GM23338 (cell line): Measurements from ENCODE around the gene SH3D19. TPM values are rescaled to one million over a fixed set of nuclear protein-coding genes. Genes with fewer than 3 reads are reported as not detected.

Experiments used
- ATAC-seq: fragments of 200-7000 bp; cut with Tn5 transposase; 3 replicates; pipeline ENCODE4 v1.9.1; 2020
- DNase-seq: peaks from one replicate; pipeline ENCODE4 v3.0.0-alpha.2; 2015; ENCODE audit warnings: low spot score
- H2AFZ ChIP-seq: fragments of 200-600 bp; sonication (generic); 2 replicates; pipeline ENCODE4 v1.8.0; 2016; ENCODE audit warnings: antibody characterized with exemption, mild to moderate bottlenecking, moderate library complexity
- H3F3A ChIP-seq: fragments of 200-600 bp; sonication (generic); replicated peaks from 2 replicates; pipeline ENCODE4 v1.8.0; 2017; ENCODE audit warnings: antibody characterized with exemption, mixed run types, low read depth
- H3K27ac ChIP-seq: fragments of 200-600 bp; sonication (generic); 2 replicates; pipeline ENCODE4 v1.6.1; 2016; ENCODE audit warnings: low read depth
- H3K27me3 ChIP-seq: fragments of 200-600 bp; sonication (generic); 2 replicates; pipeline ENCODE4 v1.8.0; 2016; ENCODE audit warnings: mild to moderate bottlenecking, mixed run types, moderate library complexity; ENCODE audit not compliant: insufficient read depth
- H3K36me3 ChIP-seq: fragments of 200-600 bp; sonication (generic); 2 replicates; pipeline ENCODE4 v1.8.0; 2016; ENCODE audit warnings: mild to moderate bottlenecking; ENCODE audit not compliant: insufficient read depth
- H3K4me1 ChIP-seq: fragments of 200-600 bp; sonication (generic); 2 replicates; pipeline ENCODE4 v1.8.0; 2016; ENCODE audit warnings: mild to moderate bottlenecking, moderate library complexity; ENCODE audit not compliant: insufficient read depth
- H3K4me2 ChIP-seq: fragments of 200-600 bp; sonication (generic); 2 replicates; pipeline ENCODE4 v1.7.1; 2017; ENCODE audit warnings: mixed run types
- H3K4me3 ChIP-seq: fragments of 200-600 bp; sonication (generic); 2 replicates; pipeline ENCODE4 v1.6.1; 2016; ENCODE audit warnings: mixed run types
- H3K79me2 ChIP-seq: fragments of 200-600 bp; sonication (generic); replicated peaks from 2 replicates; pipeline ENCODE4 v1.8.0; 2017; ENCODE audit warnings: mild to moderate bottlenecking; ENCODE audit not compliant: insufficient read depth
- H3K9me2 ChIP-seq: fragments of 200-600 bp; sonication (generic); 2 replicates; pipeline ENCODE4 v1.8.0; 2017; ENCODE audit not compliant: insufficient read depth
- H4K20me1 ChIP-seq: fragments of 200-600 bp; sonication (generic); replicated peaks from 2 replicates; pipeline ENCODE4 v1.8.0; 2017; ENCODE audit warnings: mild to moderate bottlenecking; ENCODE audit not compliant: insufficient read depth
- H3K27ac Mint-ChIP-seq: 2 replicates; pipeline ENCODE4 v1.8.0; 2020; ENCODE audit warnings: inconsistent platforms, mild to moderate bottlenecking, moderate library complexity, mixed read lengths
- H3K27me3 Mint-ChIP-seq: 3 replicates; pipeline ENCODE4 v1.8.0; 2022; ENCODE audit warnings: low read depth, mild to moderate bottlenecking, moderate library complexity, mixed read lengths, inconsistent platforms; ENCODE audit not compliant: insufficient read depth, poor library complexity
- H3K36me3 Mint-ChIP-seq: 3 replicates; pipeline ENCODE4 v1.8.0; 2021; ENCODE audit warnings: low read depth, mild to moderate bottlenecking, inconsistent platforms, moderate library complexity, mixed read lengths
- H3K4me1 Mint-ChIP-seq: 3 replicates; pipeline ENCODE4 v1.8.0; 2020; ENCODE audit warnings: mild to moderate bottlenecking, inconsistent platforms, mixed read lengths
- H3K4me3 Mint-ChIP-seq: 3 replicates; pipeline ENCODE4 v1.8.0; 2021; ENCODE audit warnings: moderate library complexity, mild to moderate bottlenecking, inconsistent platforms, mixed read lengths
- H3K9me3 Mint-ChIP-seq: 3 replicates; pipeline ENCODE4 v1.8.0; 2020; ENCODE audit warnings: moderate library complexity, mild to moderate bottlenecking, inconsistent platforms, mixed read lengths
- CREB1 ChIP-seq: fragments of 250-450 bp; sonication (Bioruptor Pico); IDR thresholded peaks from 2 replicates; pipeline ENCODE4 v1.5.0; 2020; ENCODE audit warnings: low read depth, mild to moderate bottlenecking, moderate library complexity
- EZH2 ChIP-seq: fragments of 200-600 bp; sonication (generic); IDR thresholded peaks from one replicate; pipeline ENCODE4 v1.8.0; 2017; ENCODE audit warnings: antibody characterized with exemption, mild to moderate bottlenecking, low read depth; ENCODE audit not compliant: unreplicated experiment
- EZH2phosphoT487 ChIP-seq: fragments of 200-600 bp; sonication (generic); IDR thresholded peaks from one replicate; pipeline ENCODE4 v1.8.1; 2018; ENCODE audit warnings: antibody characterized with exemption; ENCODE audit not compliant: unreplicated experiment
- NANOG ChIP-seq: IDR thresholded peaks from 2 replicates; pipeline ENCODE4 v1.6.1; 2016; ENCODE audit warnings: antibody characterized with exemption, borderline replicate concordance
- STAT1 ChIP-seq: IDR thresholded peaks from one replicate; pipeline ENCODE4 v1.6.1; 2016; ENCODE audit warnings: antibody characterized with exemption; ENCODE audit not compliant: unreplicated experiment
- polyA plus RNA-seq: library from polyadenylated mRNA; unstranded; fragments of >200 nt; fragmentation: Nextera tagmentation; extraction: Ambion mirVana; gene quantifications from 2 replicates; pipeline ENCODE4 v1.2.1, GENCODE V29; 2016
- total RNA-seq: library from RNA; depleted of rRNA; stranded (reverse); fragments of >200 nt; shearing (Covaris generic); gene quantifications from 2 replicates; pipeline ENCODE4 v1.2.3, GENCODE V29; 2014
- TF ChIP-seq, protein P1 (sequence below), 2 experiments: fragments of 200-600 bp in 1 of 2; sonication (generic) in 1 of 2; conservative IDR thresholded peaks; 2 replicates each; pipeline versions ENCODE4 v1.5.1 to v1.6.1; 2016 to 2017; ENCODE audit warnings: antibody characterized with exemption in 2 of 2, low read depth in 2 of 2, mild to moderate bottlenecking in 2 of 2, moderate library complexity in 1 of 2
- TF ChIP-seq, protein P2 (sequence below): IDR thresholded peaks from one replicate; pipeline ENCODE4 v1.6.1; 2018; ENCODE audit warnings: antibody characterized with exemption; ENCODE audit not compliant: unreplicated experiment
- TF ChIP-seq, protein P3 (sequence below): fragments of 250-450 bp; sonication (Bioruptor Pico); IDR thresholded peaks from 2 replicates; pipeline ENCODE4 v1.5.0; 2020; ENCODE audit warnings: mild to moderate bottlenecking, moderate library complexity

The SH3D19 gene
- total and polyA plus RNA-seq, 2 experiments from 2014 or later: 25.3 to 57.4 TPM

DNA sequence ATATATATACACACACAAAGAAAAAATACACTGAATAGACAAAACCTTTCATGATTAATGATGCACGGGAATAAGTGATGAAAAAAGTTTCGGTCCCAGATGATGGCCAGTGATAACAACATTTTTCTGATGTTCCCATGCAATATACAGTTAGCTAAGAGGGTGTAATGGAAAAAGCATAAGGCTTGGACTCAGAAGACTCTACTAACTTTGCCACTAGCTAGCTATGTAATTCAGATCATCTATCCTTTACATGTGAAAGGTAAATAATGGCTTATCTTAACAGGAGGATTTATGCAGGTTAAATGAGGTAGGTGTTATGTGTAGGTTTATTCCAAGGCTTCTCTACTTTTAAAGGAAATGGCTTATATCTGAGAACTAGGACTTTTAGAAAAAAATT, 221.6 kb downstream of the SH3D19 start:
- ATAC-seq (no peak), DNase-seq (no peak)
- 0 out of 2 replicates have a peak overlapping the region, but pooled peaks have one; percentile 56 for H3K27ac Mint-ChIP-seq
- no peak overlapping the region for H3K4me3 ChIP-seq
- H3K27ac ChIP-seq: peak overlapping the region; percentile 90
- H3K4me3 Mint-ChIP-seq: no peak overlapping the region
- no peak overlapping the region for H3K4me2 ChIP-seq
- peaks cover 3% of the 10 kb centered on the region; the same call in 1 of the 3 replicates for H3K9me3 Mint-ChIP-seq
- H3K79me2 ChIP-seq: peaks cover 44% of the 10 kb centered on the region
- peaks cover 46% of the 10 kb centered on the region for H4K20me1 ChIP-seq
- H3K36me3 ChIP-seq: peaks cover 72% of the 10 kb centered on the region
- peaks cover 23% of the 10 kb centered on the region for H3K4me1 ChIP-seq
- H3K27me3 ChIP-seq: no peaks in the 10 kb centered on the region
- peaks cover 15% of the 10 kb centered on the region for H3K4me1 Mint-ChIP-seq
- no peaks in the 10 kb centered on the region for H3K9me2 ChIP-seq
- no peak overlapping the region for H2AFZ ChIP-seq
- peaks cover 60% of the 10 kb centered on the region for H3F3A ChIP-seq
- H3K36me3 Mint-ChIP-seq: peaks cover 94% of the 10 kb centered on the region
- TF ChIP-seq STAT1: no peak
- TF ChIP-seq, protein P1, sequence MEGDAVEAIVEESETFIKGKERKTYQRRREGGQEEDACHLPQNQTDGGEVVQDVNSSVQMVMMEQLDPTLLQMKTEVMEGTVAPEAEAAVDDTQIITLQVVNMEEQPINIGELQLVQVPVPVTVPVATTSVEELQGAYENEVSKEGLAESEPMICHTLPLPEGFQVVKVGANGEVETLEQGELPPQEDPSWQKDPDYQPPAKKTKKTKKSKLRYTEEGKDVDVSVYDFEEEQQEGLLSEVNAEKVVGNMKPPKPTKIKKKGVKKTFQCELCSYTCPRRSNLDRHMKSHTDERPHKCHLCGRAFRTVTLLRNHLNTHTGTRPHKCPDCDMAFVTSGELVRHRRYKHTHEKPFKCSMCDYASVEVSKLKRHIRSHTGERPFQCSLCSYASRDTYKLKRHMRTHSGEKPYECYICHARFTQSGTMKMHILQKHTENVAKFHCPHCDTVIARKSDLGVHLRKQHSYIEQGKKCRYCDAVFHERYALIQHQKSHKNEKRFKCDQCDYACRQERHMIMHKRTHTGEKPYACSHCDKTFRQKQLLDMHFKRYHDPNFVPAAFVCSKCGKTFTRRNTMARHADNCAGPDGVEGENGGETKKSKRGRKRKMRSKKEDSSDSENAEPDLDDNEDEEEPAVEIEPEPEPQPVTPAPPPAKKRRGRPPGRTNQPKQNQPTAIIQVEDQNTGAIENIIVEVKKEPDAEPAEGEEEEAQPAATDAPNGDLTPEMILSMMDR (conservative IDR thresholded peaks at IDR 0.05; ENCODE audit: low read depth in 2 of 2): no peak
- no peak for TF ChIP-seq EZH2phosphoT487
- TF ChIP-seq, protein P2, sequence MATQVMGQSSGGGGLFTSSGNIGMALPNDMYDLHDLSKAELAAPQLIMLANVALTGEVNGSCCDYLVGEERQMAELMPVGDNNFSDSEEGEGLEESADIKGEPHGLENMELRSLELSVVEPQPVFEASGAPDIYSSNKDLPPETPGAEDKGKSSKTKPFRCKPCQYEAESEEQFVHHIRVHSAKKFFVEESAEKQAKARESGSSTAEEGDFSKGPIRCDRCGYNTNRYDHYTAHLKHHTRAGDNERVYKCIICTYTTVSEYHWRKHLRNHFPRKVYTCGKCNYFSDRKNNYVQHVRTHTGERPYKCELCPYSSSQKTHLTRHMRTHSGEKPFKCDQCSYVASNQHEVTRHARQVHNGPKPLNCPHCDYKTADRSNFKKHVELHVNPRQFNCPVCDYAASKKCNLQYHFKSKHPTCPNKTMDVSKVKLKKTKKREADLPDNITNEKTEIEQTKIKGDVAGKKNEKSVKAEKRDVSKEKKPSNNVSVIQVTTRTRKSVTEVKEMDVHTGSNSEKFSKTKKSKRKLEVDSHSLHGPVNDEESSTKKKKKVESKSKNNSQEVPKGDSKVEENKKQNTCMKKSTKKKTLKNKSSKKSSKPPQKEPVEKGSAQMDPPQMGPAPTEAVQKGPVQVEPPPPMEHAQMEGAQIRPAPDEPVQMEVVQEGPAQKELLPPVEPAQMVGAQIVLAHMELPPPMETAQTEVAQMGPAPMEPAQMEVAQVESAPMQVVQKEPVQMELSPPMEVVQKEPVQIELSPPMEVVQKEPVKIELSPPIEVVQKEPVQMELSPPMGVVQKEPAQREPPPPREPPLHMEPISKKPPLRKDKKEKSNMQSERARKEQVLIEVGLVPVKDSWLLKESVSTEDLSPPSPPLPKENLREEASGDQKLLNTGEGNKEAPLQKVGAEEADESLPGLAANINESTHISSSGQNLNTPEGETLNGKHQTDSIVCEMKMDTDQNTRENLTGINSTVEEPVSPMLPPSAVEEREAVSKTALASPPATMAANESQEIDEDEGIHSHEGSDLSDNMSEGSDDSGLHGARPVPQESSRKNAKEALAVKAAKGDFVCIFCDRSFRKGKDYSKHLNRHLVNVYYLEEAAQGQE: no peak
- TF ChIP-seq EZH2: no peak
- TF ChIP-seq, protein P3, sequence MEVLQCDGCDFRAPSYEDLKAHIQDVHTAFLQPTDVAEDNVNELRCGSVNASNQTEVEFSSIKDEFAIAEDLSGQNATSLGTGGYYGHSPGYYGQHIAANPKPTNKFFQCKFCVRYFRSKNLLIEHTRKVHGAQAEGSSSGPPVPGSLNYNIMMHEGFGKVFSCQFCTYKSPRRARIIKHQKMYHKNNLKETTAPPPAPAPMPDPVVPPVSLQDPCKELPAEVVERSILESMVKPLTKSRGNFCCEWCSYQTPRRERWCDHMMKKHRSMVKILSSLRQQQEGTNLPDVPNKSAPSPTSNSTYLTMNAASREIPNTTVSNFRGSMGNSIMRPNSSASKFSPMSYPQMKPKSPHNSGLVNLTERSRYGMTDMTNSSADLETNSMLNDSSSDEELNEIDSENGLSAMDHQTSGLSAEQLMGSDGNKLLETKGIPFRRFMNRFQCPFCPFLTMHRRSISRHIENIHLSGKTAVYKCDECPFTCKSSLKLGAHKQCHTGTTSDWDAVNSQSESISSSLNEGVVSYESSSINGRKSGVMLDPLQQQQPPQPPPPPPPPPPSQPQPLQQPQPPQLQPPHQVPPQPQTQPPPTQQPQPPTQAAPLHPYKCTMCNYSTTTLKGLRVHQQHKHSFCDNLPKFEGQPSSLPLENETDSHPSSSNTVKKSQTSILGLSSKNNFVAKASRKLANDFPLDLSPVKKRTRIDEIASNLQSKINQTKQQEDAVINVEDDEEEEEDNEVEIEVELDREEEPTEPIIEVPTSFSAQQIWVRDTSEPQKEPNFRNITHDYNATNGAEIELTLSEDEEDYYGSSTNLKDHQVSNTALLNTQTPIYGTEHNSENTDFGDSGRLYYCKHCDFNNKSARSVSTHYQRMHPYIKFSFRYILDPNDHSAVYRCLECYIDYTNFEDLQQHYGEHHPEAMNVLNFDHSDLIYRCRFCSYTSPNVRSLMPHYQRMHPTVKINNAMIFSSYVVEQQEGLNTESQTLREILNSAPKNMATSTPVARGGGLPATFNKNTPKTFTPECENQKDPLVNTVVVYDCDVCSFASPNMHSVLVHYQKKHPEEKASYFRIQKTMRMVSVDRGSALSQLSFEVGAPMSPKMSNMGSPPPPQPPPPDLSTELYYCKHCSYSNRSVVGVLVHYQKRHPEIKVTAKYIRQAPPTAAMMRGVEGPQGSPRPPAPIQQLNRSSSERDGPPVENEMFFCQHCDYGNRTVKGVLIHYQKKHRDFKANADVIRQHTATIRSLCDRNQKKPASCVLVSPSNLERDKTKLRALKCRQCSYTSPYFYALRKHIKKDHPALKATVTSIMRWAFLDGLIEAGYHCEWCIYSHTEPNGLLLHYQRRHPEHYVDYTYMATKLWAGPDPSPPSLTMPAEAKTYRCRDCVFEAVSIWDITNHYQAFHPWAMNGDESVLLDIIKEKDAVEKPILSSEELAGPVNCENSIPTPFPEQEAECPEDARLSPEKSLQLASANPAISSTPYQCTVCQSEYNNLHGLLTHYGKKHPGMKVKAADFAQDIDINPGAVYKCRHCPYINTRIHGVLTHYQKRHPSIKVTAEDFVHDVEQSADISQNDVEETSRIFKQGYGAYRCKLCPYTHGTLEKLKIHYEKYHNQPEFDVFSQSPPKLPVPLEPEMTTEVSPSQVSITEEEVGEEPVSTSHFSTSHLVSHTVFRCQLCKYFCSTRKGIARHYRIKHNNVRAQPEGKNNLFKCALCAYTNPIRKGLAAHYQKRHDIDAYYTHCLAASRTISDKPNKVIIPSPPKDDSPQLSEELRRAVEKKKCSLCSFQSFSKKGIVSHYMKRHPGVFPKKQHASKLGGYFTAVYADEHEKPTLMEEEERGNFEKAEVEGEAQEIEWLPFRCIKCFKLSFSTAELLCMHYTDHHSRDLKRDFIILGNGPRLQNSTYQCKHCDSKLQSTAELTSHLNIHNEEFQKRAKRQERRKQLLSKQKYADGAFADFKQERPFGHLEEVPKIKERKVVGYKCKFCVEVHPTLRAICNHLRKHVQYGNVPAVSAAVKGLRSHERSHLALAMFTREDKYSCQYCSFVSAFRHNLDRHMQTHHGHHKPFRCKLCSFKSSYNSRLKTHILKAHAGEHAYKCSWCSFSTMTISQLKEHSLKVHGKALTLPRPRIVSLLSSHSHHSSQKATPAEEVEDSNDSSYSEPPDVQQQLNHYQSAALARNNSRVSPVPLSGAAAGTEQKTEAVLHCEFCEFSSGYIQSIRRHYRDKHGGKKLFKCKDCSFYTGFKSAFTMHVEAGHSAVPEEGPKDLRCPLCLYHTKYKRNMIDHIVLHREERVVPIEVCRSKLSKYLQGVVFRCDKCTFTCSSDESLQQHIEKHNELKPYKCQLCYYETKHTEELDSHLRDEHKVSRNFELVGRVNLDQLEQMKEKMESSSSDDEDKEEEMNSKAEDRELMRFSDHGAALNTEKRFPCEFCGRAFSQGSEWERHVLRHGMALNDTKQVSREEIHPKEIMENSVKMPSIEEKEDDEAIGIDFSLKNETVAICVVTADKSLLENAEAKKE (CRISPR knock-in tag): no peak
- TF ChIP-seq CREB1 (CRISPR knock-in tag): no peak
- TF ChIP-seq NANOG: no peak
- peaks cover 25% of the 10 kb centered on the region for H3K27me3 Mint-ChIP-seq
